K562 (cell line): ENCODE data around the gene DTNA.

ENCODE experiments used
- ZZZ3 ChIP-seq: fragments of 450-650 bp; IDR thresholded peaks from 2 replicates; pipeline ENCODE4 v1.6.1; 2016; ENCODE audit warnings: antibody characterized with exemption, mild to moderate bottlenecking, moderate library complexity
- TF ChIP-seq, protein P1 (sequence below): conservative IDR thresholded peaks from 2 replicates; pipeline ENCODE4 v1.6.1; 2011; ENCODE audit warnings: low read depth, mild to moderate bottlenecking, low read length; ENCODE audit not compliant: control insufficient read depth
- TF ChIP-seq, protein P2 (sequence below), 3 experiments: IDR thresholded peaks in 2 of 3; conservative IDR thresholded peaks in 1 of 3; 2 replicates each; pipeline ENCODE4 v1.5.1; 2011 to 2012; ENCODE audit warnings: low read length in 3 of 3, mild to moderate bottlenecking in 3 of 3, control low read depth in 2 of 3, improper control_type of control experiment in 1 of 3, inconsistent platforms in 1 of 3, low read depth in 1 of 3, mixed read lengths in 1 of 3, moderate library complexity in 1 of 3; ENCODE audit not compliant: insufficient read depth in 2 of 3

DNA sequence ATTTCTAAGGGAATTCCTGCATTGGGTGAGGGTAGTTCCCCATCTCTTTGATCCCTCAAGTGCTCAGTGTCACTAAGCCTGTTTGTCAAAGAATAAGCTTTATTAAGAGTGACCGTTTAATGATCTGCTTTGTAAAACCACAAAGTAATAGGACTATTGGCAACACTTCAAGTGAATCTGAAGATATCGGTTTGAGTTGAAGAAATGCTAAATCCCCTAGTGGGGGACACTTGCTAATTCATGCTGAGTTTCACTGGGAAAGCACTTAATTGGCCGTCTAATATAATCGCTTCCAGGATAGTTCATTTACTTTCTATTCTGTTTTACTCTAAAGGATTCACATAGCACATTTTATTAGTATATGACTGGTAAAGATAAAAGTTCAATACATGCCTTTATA lies 54.4 kb downstream of the DTNA start:
- TF ChIP-seq, protein P1, sequence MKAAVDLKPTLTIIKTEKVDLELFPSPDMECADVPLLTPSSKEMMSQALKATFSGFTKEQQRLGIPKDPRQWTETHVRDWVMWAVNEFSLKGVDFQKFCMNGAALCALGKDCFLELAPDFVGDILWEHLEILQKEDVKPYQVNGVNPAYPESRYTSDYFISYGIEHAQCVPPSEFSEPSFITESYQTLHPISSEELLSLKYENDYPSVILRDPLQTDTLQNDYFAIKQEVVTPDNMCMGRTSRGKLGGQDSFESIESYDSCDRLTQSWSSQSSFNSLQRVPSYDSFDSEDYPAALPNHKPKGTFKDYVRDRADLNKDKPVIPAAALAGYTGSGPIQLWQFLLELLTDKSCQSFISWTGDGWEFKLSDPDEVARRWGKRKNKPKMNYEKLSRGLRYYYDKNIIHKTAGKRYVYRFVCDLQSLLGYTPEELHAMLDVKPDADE: no peak
- no peak for TF ChIP-seq ZZZ3
- TF ChIP-seq, protein P2, sequence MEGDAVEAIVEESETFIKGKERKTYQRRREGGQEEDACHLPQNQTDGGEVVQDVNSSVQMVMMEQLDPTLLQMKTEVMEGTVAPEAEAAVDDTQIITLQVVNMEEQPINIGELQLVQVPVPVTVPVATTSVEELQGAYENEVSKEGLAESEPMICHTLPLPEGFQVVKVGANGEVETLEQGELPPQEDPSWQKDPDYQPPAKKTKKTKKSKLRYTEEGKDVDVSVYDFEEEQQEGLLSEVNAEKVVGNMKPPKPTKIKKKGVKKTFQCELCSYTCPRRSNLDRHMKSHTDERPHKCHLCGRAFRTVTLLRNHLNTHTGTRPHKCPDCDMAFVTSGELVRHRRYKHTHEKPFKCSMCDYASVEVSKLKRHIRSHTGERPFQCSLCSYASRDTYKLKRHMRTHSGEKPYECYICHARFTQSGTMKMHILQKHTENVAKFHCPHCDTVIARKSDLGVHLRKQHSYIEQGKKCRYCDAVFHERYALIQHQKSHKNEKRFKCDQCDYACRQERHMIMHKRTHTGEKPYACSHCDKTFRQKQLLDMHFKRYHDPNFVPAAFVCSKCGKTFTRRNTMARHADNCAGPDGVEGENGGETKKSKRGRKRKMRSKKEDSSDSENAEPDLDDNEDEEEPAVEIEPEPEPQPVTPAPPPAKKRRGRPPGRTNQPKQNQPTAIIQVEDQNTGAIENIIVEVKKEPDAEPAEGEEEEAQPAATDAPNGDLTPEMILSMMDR (IDR thresholded peaks at IDR 0.05 in 2 of 3, conservative IDR thresholded peaks at IDR 0.05 in 1 of 3; ENCODE audit: insufficient read depth in 2 of 3, low read depth in 1 of 3, low read length in 3 of 3): no peak
